Measurements from ENCODE around the gene DICER1. TPM values are rescaled to one million over a fixed set of nuclear protein-coding genes. Genes with fewer than 3 reads are reported as not detected.

The DICER1 gene
- total and polyA plus RNA-seq, 2 experiments from 2014 or later = 21.4 to 59.2 TPM

DNA sequence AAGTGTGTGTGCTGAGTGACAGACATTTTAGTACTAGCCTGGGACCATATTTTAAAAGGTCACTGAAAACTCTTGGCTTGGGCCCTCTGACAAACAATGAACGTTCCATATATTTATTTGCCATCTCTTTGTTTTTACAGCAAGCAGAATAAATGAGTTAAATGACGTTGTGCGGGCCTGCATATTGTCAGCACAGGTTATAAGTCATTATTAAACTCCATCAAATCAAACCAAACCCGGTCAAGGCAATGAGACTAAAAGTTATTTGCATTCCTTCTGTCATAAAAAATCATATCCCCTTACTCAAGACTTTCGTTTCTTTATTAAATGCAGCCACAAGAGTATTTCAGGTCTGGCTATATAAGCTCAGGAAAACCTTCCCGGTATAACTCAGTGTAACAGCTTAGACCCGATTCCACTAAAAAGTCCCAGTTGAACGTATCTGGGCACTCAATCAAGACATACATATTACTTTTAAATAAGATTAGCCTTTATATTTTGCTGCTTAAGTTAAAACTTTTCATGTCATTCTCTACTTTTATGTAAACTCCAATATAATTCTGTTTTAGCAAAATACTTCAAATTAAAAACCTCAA is 84.9 kb downstream of the DICER1 start:
- no peak overlapping the region for H3K27ac ChIP-seq (ENCODE audit: low read depth)
- no peaks in the 10 kb centered on the region for H3F3A ChIP-seq (replicated peaks; ENCODE audit: low read depth)
- Mint-ChIP-seq H3K36me3 (ENCODE audit: low read depth) (no peaks in the 10 kb centered on the region), H3K27me3 (ENCODE audit: insufficient read depth, low read depth, poor library complexity) (peaks cover 6% of the 10 kb centered on the region), H3K4me3 (no peak overlapping the region), H3K4me1 (no peaks in the 10 kb centered on the region; the same call in 1 of the 3 replicates), H3K9me3 (no peaks in the 10 kb centered on the region), H3K27ac (no peak overlapping the region)
- DNase-seq (ENCODE audit: low spot score) (no peak), ATAC-seq (no peak)
- no peak overlapping the region for H3K4me3 ChIP-seq
- H3K36me3 ChIP-seq (ENCODE audit: insufficient read depth) = no peaks in the 10 kb centered on the region
- no peaks in the 10 kb centered on the region for H3K4me1 ChIP-seq (ENCODE audit: insufficient read depth)
- no peak overlapping the region for H3K4me2 ChIP-seq
- TF ChIP-seq REST (IDR thresholded peaks at IDR 0.05; ENCODE audit: unreplicated experiment) (no peak), ZNF331 (CRISPR knock-in tag; IDR thresholded peaks at IDR 0.05; ENCODE audit: low read depth) (no peak), POLR2AphosphoS5 (IDR thresholded peaks at IDR 0.05; ENCODE audit: low read depth) (no peak), NANOG (IDR thresholded peaks at IDR 0.05; ENCODE audit: borderline replicate concordance) (no peak), ETS1 (IDR thresholded peaks at IDR 0.05) (no peak), EZH2 (IDR thresholded peaks at IDR 0.05; ENCODE audit: low read depth, unreplicated experiment) (no peak), STAT1 (IDR thresholded peaks at IDR 0.05; ENCODE audit: unreplicated experiment) (no peak), EZH2phosphoT487 (IDR thresholded peaks at IDR 0.05; ENCODE audit: unreplicated experiment) (no peak), JUNB (IDR thresholded peaks at IDR 0.05; ENCODE audit: unreplicated experiment) (no peak), CREB1 (CRISPR knock-in tag; IDR thresholded peaks at IDR 0.05; ENCODE audit: low read depth) (no peak)
- TF ChIP-seq, protein P1, sequence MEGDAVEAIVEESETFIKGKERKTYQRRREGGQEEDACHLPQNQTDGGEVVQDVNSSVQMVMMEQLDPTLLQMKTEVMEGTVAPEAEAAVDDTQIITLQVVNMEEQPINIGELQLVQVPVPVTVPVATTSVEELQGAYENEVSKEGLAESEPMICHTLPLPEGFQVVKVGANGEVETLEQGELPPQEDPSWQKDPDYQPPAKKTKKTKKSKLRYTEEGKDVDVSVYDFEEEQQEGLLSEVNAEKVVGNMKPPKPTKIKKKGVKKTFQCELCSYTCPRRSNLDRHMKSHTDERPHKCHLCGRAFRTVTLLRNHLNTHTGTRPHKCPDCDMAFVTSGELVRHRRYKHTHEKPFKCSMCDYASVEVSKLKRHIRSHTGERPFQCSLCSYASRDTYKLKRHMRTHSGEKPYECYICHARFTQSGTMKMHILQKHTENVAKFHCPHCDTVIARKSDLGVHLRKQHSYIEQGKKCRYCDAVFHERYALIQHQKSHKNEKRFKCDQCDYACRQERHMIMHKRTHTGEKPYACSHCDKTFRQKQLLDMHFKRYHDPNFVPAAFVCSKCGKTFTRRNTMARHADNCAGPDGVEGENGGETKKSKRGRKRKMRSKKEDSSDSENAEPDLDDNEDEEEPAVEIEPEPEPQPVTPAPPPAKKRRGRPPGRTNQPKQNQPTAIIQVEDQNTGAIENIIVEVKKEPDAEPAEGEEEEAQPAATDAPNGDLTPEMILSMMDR (conservative IDR thresholded peaks at IDR 0.05; ENCODE audit: low read depth in 2 of 2) = no peak
- no peaks in the 10 kb centered on the region for H3K79me2 ChIP-seq (replicated peaks; ENCODE audit: insufficient read depth)
- no peaks in the 10 kb centered on the region for H4K20me1 ChIP-seq (replicated peaks; ENCODE audit: insufficient read depth)
- 0 out of 2 replicates have a peak, but pooled peaks cover 3% of the 10 kb centered on the region for H3K9me2 ChIP-seq (ENCODE audit: insufficient read depth)
- no peaks in the 10 kb centered on the region for H3K27me3 ChIP-seq (ENCODE audit: insufficient read depth)
- H2AFZ ChIP-seq = no peak overlapping the region
